ENCODE results near the gene MYH13.

DNA sequence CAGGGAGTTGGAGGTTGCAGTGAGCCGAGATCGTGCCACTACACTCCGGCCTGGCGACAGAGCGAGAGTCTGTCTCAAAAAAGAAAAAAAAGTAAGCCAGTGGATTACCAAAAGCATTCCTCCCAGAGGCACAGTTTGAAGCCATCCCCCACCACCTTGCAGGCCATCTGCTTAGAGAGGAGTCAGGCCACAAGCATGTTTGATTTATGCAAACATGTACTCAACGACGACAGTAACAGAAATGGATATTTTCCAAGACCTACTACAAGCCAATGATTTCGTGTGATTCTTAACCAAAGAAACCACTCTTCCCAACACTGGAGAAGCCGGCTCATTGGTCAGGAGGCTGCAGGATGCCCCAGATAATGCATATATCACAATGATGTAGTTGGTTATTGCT lies 34.8 kb downstream of the MYH13 start:
- TF ChIP-seq, protein P1, sequence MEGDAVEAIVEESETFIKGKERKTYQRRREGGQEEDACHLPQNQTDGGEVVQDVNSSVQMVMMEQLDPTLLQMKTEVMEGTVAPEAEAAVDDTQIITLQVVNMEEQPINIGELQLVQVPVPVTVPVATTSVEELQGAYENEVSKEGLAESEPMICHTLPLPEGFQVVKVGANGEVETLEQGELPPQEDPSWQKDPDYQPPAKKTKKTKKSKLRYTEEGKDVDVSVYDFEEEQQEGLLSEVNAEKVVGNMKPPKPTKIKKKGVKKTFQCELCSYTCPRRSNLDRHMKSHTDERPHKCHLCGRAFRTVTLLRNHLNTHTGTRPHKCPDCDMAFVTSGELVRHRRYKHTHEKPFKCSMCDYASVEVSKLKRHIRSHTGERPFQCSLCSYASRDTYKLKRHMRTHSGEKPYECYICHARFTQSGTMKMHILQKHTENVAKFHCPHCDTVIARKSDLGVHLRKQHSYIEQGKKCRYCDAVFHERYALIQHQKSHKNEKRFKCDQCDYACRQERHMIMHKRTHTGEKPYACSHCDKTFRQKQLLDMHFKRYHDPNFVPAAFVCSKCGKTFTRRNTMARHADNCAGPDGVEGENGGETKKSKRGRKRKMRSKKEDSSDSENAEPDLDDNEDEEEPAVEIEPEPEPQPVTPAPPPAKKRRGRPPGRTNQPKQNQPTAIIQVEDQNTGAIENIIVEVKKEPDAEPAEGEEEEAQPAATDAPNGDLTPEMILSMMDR (IDR thresholded peaks at IDR 0.05) = no peak
- TF ChIP-seq POLR2A (IDR thresholded peaks at IDR 0.05) (no peak), POLR2AphosphoS5 (IDR thresholded peaks at IDR 0.05) (no peak)
